GM18505 (cell line): Measurements from ENCODE around the gene DCTN5.
"Not testable (repeated sequence)": the region's sequence is repeated elsewhere in the genome, so short reads cannot be mapped to it uniquely, and the experiment has no call there.

Experiments
- ATAC-seq: cut with Tn5 transposase; IDR thresholded peaks from one replicate; pipeline ENCODE4 v1.9.1; 2021; ENCODE audit not compliant: unreplicated experiment
- POLR2A ChIP-seq: IDR thresholded peaks from 4 replicates; pipeline ENCODE4 v1.6.1; 2011; ENCODE audit warnings: borderline replicate concordance; ENCODE audit not compliant: insufficient read depth, insufficient read length; ENCODE audit errors: extremely low read depth

DCTN5 gene

GRCh38 chr16:23709536-23709935 lies 68.3 kb downstream of the DCTN5 start:
- no peak for ATAC-seq
- TF ChIP-seq POLR2A = no peak

- no peak for TF ChIP-seq POLR2A
- no peak for ATAC-seq
These were observed 68.7 kb downstream of the DCTN5 start for GRCh38 chr16:23710008-23710407.

- no peak for TF ChIP-seq POLR2A
- no peak for ATAC-seq
These were observed 69.2 kb downstream of the DCTN5 start for GRCh38 chr16:23710504-23710903.

GRCh38 chr16:23711785-23712184 lies 70.5 kb downstream of the DCTN5 start:
- no peak for TF ChIP-seq POLR2A
- no peak for ATAC-seq

GRCh38 chr16:23712976-23713375 lies 71.7 kb downstream of the DCTN5 start, which contains the start of gene ERN2:
ERN2 (minus strand) TSS chr16:23713222; CDS start chr16:23713187, 35 bp downstream.
- no peak for TF ChIP-seq POLR2A
- ATAC-seq = no peak

GRCh38 chr16:23716484-23716883 lies 75.2 kb downstream of the DCTN5 start:
- ATAC-seq = no peak
- TF ChIP-seq POLR2A = no peak

GRCh38 chr16:23722613-23723240 lies 81.5 kb downstream of the DCTN5 start:
- not testable (repeated sequence) for ATAC-seq

GRCh38 chr16:23724096-23724784 lies 83.0 kb downstream of the DCTN5 start:
- TF ChIP-seq POLR2A = no peak
- ATAC-seq = no peak

GRCh38 chr16:23724785-23725131 lies 83.5 kb downstream of the DCTN5 start:
- TF ChIP-seq POLR2A = no peak
- no peak for ATAC-seq

GRCh38 chr16:23726710-23727109 lies 85.4 kb downstream of the DCTN5 start:
- no peak for TF ChIP-seq POLR2A

More at GRCh38 chr16:23726710-23727109, 85.4 kb downstream of the DCTN5 start:
- no peak for ATAC-seq
